Urothelium cell line (cell line): ENCODE results near the gene WNT5B.

Experiments used
- DNase-seq: peaks from one replicate; pipeline ENCODE4 v3.0.0; 2011; ENCODE audit warnings: low spot score, mixed read lengths
- FAIRE-seq: peaks from 2 replicates; lab custom pipeline; 2011; peaks lifted over from hg19 to GRCh38; lab: Jason Lieb, UNC

The WNT5B gene

DNA sequence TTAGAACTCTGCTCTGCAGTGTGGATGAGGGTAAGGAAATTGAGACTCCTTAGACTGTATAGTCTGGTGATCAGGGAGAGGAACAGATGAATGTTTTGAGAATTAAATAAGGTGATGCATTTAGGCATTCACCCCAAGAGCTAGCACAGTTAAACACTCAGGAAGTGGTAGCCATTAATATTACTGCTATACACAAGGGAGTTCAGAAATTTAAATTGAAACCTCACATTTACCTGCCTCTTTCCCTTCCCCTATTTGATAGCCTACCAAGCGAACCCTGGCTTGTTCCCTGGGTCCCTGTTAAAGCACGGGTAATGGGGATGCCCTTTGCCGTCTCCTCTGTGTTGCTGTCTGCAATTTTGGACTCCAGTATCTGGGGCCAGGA is 18.2 kb downstream of the WNT5B start:
- no peak for DNase-seq

DNA sequence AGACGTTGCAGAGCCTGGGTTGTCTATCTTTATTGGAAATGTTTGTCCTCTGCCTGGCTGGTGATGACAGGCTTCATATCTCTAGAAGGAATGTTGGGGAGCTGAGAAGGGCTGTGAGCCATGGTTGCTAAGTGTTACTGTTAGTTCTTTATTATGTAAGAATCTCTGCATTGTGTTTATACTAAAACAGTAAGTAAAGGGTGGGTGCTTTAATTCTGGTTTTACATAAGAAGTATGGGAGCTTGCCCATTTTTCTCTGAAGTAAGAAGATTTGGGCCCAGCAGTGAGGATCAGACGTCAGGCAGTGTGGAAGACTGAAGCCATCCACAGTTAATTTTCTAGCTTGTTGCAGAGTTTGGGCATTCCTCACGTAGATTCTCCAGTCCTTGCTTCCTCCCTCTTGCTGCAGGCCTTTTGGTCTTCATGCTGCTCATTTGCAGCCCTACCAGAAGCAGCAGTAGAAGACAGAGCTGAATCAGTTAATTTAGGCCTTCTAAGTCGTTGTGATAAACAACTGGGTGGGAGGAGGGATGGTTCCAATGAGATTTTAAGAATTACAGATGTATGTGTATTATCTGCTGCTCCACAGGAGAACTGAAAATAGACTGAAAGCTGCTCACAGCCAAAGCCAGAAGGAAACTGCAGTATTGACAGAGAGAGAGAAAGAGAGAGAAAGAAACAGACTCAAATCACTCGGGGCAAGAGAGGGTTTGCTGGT is 21.4 kb downstream of the WNT5B start:
- DNase-seq (no peak), FAIRE-seq (no peak)

More for the DNA sequence above, 18.2 kb downstream of the WNT5B start:
- no peak for FAIRE-seq

DNA sequence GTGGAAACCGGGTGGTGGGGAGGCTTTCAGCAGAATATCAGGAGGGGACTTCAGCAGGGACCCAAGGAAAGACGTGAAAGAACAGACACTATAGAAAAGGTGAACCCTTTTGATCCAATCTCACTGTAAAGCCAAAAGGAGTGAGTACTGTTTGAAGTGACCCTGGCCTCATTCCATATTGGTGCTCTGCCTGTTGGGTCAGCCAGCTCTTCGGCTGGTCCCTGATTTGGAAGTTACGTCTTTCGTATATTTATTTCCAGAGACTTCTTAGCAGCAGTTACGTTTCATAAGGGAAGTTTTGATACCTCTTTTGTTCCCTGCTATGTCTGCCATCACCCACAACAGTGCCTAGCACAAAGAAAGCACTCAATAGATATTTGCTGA is 21.9 kb downstream of the WNT5B start:
- FAIRE-seq (no peak), DNase-seq (no peak)

GRCh38 chr12:1651946-1652345 is 22.9 kb downstream of the WNT5B start:
- FAIRE-seq, result no peak

DNA sequence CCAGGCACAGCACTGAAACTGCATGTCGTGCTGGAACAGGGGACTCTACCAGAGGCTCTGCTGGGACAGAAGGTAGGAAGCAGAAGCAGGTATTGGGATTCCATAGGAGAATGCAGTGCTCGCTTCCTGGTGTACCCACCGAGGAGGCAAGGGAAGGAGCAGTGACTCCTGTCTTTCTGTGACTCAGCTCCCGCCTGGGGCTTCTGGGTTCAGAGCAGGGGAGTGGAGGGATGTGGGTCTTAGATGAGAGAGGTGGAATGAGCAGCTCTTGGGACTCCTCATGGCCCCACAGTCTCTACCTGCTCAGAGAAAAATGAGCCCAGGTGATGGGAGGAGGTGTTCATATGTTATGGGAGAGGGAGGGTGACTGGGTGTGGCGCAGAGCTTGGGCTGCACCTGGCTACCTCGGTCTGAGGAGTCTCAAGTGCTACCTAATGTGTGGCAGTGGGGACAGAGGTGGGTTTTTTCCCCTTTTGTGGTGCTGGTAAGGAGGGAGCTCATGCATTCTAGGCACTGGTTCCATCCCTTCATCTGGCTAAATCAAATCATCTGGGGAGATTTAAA is 26.3 kb downstream of the WNT5B start:
- DNase-seq, result no peak
- FAIRE-seq, result no peak

More at GRCh38 chr12:1651946-1652345, 22.9 kb downstream of the WNT5B start:
- no peak for DNase-seq

- no peak for DNase-seq
- FAIRE-seq, result no peak
These were observed 27.9 kb downstream of the WNT5B start for GRCh38 chr12:1656902-1657301.

GRCh38 chr12:1657688-1658087 is 28.7 kb downstream of the WNT5B start:
- DNase-seq, result no peak
- FAIRE-seq, result no peak

DNA sequence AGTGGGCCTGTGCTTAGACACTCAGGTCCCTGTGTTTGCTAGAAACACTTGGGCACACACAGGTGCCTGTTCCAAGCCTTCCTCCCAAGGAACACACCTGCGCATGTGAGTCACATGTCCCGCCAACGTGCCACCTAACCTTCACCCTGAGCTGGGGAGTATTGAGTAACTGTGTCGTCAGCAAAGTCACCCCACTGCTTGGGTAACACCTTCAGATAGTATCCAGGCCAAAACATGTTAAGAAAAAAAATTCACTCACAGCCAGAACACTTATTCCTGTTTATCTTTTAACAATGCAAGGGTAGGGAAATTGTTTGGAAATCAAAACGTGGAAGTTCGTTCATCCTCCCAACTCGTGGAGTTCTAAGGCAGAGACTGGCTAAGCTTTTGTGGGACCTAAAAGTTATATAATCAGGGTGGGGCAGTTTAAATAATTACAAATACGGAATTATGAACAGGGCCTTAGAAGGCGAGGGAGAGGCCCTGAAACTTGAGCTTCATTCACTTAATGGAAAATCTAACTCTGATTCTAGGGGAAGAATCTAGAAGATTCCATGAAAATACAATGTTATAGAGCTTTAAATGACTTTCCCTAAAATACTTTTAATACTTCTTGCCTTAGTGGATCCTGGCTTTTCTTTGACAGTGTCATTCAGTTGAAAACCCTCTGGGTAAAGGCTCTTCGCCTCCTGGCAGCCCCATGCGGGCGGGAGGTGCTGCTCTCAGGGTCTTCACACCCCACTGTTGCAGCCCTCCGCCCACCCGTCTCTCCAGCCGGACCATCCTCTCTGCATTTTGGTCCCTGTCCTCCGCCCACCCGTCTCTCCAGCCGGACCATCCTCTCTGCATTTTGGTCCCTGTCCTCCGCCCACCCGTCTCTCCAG is 31.5 kb downstream of the WNT5B start:
- peak; percentile 13 for FAIRE-seq
- no peak for DNase-seq

DNA sequence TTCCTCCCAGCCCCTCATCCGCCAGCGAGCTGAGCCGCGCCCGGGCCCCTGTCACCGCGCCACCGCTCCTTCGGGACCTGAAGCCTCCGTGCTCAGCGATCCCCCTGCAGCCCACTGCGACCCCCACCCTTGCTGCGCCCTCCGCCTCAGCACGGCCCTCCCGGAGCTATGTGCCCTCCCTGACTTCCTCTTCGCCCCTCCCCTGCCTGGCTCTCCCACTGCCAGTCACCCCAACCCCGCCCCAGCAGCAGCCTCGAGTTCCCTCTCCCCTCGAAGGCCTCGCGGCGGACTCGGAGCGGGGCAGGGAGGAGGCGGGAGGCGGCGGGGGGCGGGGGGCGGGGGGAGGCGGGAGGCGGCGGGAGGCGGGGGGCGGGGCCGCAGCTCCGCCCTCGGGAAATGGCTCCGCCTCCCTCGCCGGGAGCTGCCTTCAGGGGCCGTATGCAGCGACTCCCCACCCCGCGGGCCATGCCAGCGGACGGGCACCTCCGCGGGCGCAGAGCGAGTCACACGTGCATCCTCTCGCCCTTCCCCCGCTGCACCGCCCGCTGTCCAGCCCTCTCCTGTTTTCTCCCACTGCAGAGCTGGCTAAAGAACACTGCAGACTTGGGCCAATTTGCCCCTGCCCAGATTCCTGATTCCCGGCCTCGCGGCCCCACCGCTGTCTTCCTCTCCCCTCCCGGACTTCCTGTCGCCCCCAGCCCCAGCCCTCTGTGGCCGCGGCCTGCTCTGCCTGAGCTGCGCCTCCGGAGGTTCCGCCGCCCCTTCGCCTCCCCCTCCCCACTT is 32.7 kb downstream of the WNT5B start:
- DNase-seq, result peak; percentile 100
- FAIRE-seq, result peak; percentile 91

GRCh38 chr12:1662761-1663439 is 33.9 kb downstream of the WNT5B start:
- DNase-seq (no peak), FAIRE-seq (no peak)

- FAIRE-seq (no peak), DNase-seq (no peak)
These were observed 34.6 kb downstream of the WNT5B start for GRCh38 chr12:1663440-1664132.

- DNase-seq (no peak), FAIRE-seq (no peak)
These were observed 36.3 kb downstream of the WNT5B start for GRCh38 chr12:1665366-1665765.

DNA sequence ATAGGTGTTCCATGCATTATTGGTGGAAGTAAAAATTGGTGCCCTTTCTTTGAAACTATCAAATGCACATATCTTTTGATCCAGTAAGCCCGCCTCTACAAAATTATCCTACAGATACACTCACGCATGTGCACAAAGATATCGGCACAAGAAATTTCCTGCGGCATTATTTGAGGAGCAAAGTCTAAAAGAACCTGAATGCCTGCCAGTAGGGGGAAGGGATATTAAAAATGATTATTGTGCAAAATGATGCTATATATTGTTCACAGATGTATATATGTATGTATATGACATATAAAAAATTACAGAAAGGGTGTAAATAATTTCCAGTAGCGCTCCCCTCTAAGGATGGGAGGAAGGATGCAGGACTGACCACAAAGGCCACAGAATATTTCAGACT is 37.2 kb downstream of the WNT5B start:
- FAIRE-seq, result no peak
- no peak for DNase-seq

DNA sequence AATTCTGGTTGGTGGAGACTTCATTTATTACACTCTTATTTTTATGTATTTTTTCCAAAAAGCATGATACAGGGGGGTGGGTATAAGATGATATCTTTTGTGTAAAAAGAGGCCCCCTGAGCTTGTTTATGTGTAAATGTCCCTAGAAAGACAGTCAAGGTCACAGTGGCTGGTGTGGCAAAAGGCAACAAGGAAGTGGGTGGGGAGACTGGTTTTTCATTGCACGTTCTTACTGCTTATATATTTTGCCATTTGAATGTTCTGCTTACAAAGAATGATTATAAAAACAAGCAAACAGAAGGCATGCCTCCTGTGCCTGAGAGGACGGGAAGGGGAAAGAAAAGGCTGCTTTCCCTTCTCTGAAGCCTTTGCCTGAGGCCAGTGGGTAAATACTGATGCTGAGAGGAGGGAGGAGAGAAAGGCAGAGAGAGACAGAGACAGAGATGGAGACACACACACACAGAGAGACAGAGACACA is 37.7 kb downstream of the WNT5B start:
- FAIRE-seq, result no peak
- no peak for DNase-seq

DNA sequence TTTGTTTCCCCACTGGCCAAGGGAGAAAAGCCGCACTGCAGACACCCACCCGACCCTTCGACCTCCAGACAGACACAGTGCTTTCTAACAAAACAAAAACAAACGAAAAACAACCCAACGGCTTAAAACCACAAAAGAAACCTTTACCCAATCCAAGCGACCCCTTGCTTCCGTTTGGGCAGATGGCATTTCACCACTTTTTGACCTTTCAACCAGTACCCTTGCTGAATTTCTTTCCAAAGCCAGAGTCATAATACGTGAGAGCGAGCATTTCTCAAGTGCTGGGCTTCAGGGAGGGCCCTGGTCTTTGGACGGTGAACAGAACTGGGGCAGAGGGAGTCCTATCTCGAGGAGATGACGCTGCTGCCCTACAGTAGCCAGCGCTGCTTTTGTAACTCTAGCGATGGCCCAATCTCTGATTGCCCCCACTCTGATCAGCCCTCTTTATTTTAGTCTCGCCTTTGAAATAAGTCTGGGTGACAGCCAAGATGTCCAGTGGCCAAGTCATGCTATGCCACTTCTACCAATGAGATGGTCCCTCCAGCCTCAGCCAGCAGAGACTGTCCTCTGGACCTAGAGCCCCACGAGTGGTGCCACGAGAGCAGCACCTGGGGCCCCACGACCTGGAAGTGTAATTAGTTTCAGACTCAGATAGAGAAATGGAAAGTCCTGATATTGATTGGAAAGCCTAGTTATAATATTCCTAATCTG is 40.0 kb downstream of the WNT5B start:
- DNase-seq, result no peak

GRCh38 chr12:1670358-1671268 is 41.6 kb downstream of the WNT5B start:
- no peak for FAIRE-seq
- DNase-seq, result no peak

More for the DNA sequence above, 40.0 kb downstream of the WNT5B start:
- FAIRE-seq, result no peak

GRCh38 chr12:1676043-1676442 is 47.0 kb downstream of the WNT5B start:
- FAIRE-seq, result no peak
- no peak for DNase-seq
